Amniotic epithelial cell (primary cell): Measurements from ENCODE around the gene NRL.
A peak's percentile ranks its signal among the peaks of the same experiment; 100 is the strongest.

Experiments
- DNase-seq: peaks from one replicate; pipeline ENCODE4 v3.0.0-alpha.2; 2010; ENCODE audit warnings: low read depth

NRL gene

GRCh38 chr14:24098927-24099813 lies 15.6 kb downstream of the NRL start:
- DNase-seq: no peak

- DNase-seq: no peak
These were observed 16.4 kb downstream of the NRL start for GRCh38 chr14:24098229-24098926.

DNA sequence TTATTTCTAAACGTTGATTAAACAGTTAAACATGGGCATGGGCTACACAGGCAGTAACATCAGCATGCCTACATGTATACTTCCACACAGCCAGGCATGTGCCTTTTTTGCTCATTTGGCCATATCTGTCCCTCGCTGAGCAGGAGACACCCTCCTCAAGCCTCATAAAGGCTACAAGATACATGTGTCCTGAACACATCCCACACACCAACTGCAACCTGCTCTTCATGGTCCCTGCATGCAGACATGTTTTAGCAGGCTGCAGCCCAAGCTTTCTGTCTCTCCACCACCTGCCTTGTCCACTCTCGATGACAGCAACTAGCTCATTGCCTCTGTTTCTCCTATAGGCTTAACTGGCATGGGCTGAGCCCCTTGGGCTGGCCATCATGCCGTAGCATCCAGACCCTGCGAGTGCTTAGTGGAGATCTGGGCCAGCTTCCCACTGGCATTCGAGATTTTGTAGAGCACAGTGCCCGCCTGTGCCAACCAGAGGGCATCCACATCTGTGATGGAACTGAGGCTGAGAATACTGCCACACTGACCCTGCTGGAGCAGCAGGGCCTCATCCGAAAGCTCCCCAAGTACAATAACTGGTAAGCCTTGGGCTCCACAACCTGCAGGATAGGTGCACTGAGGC lies 18.1 kb downstream of the NRL start:
- DNase-seq: no peak

- peak; percentile 62 for DNase-seq
These were observed 19.3 kb downstream of the NRL start for GRCh38 chr14:24095271-24096068.

- no peak for DNase-seq
These were observed 19.9 kb downstream of the NRL start for GRCh38 chr14:24094841-24095270.

DNA sequence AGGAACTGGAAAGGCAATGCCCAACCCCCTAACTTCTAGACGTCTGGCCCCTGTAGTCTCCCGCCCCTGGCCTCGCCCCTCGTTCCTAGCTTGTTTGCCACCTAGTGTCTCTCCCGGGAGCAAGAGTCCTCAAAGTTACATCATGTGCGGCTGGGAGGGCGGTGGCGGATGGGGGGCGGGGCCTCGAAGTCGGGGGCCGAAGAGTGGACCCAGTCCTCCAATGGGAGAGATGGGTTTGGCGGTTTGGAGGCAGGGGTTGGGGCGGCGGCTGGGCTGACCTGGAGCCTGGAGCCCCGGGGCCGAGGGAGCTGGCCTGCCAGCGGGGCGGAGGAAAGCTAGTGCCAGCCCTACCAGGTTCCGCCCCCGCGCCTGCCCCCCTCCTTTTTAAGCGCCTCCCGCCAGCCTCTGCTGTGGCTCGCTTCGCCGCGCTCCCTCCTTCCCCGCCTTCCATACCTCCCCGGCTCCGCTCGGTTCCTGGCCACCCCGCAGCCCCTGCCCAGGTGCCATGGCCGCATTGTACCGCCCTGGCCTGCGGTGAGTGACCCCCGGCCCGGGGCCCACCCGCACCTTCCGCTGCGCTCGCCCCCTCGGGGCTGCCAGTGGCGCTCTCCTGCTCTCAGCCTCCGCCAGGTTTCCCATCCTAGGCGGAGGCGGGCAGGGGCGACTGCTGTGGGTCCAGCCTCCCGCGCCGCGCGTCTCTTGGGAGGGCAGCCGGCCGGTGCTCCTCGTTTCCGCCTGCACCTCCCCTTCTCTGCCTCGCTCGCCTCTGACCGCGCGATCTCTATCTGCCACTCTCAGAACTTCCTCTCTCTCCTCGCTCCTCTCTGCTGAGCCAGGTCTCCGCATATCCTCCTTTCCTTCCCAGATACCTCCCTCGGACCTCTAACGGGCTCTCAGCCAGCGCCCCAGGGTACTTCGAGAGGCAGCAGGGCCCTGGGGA lies 20.6 kb downstream of the NRL start, which contains the start of gene PCK2:
PCK2 (plus strand) TSS at position 411 of the 940 bp plus-strand sequence; CDS start at position 506, 95 bp downstream.
- DNase-seq: peak; percentile 72

DNA sequence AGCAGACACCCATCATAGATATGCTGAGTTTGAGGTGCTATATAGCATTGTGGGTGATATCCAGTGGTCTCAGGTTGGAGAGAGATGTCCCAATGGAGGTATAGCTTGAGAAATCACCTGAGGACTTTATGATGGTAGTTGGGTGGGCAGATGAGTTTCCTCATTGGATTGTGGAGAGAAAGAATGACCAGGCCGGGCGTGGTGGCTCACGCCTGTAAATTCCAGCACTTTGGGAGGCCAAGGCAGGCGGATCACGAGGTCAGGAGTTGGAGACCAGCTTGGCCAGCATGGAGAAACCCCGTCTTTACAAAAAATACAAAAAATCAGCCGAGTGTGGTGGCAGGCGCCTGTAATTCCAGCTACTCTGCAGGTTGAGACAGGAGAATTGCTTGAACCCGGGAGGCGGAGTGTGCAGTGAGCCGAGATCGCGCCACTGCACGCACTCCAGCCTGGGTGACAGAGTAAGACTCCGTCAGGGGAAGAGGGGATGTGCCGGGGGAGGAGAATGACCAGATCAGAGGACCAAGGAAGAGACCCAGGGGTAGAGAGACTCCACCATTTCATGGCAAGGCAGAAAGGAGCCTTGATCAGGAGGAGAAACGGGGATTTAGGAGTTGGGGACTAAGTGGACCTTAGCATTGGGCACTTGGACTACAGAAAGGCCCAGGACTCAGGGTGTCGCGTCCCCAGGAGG lies 21.4 kb downstream of the NRL start:
- no peak for DNase-seq

DNA sequence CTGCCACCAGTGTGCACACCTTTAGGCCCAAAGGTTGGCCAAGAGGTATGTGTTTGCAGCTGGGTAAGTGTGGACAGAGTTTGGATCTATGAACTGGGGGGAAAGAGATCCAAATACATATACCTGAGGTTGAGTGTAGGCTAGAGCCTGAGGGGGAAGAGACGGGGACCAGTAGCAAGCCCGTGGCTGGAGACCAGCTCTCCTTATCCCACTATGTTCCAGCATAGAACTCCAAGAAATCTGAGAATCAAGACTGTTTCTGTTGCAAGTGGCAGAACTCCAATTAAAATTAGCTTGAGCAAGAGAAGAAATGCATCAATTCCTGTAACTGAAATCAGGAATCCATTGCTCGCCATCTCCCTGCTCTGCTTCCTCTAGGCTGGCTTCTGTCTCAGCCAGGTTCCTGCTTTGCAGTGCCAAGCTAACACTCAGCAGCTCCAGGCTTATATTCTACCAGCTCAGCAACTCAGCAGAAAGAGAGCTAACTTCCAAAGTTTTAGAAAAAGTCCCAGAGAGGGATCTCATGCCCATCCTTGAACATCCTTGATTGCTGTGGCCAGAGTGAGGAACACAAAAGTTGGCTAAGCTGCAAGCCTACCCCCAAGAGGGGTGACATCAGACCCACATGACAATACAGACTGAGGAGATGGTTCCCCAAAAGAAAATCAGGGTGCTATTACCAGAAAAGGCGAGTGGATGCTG lies 22.1 kb downstream of the NRL start:
- no peak for DNase-seq

DNA sequence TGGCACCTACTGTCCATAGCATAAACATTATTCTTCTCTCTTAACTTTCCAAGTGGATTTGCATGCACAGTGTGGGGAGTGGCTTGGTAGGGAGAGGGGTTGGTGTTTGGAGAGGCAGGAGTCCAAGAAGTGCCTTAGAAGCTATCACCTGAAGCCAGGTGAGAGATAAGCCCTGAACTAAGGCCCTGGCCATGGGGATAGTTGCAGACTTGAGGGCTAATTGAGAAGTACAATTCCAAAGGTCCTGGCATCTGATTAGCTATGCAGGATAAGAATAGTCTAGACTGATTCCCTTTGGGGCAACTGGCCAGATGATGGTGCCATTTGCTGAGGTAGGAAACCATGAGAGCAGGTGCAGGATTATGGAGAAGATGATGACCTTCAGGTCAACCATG lies 22.6 kb downstream of the NRL start:
- no peak for DNase-seq

DNA sequence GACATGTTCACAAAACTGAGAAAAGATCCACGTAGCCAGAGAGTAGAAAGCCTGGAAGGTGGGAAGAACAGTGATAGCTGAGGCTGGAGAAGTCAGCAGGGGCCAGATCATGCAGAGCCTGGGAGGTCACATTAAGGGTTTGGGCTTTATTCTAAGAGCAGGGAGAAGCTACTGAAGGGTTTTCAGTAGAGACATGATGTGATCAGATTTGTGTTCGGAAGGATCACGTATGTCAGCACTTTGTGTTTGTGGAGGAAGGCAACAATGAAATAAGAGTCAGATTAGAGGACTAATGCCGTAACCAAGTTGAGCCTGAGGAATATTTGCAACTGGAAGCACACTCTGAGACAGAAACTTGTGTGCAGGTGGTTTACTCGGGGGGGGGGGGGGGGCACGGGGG lies 24.9 kb downstream of the NRL start:
- DNase-seq: no peak

DNA sequence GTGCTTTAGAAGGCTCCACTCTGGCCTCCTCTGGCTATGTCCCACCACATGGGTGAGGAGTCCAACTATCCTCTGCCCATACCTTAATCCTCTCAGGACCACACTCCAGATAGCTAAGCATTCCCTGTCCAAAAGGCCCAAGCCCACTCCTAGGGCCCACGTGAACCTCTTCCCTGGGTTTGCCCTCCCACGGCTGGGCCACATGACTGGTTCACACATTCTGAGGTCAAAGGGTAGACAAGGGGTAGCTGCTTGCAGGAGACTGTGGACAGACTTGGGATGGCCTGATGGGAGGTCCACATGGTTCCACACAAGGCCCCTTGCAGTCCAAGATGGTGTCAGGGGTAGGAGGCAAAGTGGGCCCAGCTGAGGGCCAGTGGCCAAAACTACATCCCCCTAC lies 26.7 kb downstream of the NRL start:
- DNase-seq: no peak

GRCh38 chr14:24087004-24087403 lies 27.7 kb downstream of the NRL start:
- DNase-seq: no peak

GRCh38 chr14:24086193-24086955 lies 28.4 kb downstream of the NRL start:
- no peak for DNase-seq

GRCh38 chr14:24085215-24085614 lies 29.5 kb downstream of the NRL start:
- no peak for DNase-seq

DNA sequence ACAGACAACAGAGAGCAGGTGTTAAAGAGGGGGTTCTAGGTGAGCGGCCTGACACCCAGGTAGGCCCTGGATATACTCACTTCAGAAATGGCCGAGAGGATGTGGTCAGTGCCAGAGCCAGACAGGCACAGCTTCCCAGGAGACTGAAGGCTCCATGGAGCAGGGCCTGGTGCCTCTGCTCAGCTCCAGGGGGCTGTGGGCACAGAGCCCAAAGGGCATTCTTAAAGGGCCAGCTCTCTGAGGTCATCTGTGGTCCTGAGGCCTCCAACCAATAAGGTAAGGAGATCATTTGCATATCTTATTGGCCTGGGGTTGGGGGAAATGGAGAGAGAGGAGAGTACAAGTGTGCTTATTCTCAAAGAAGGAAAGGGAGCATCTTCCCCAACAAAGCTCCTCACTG lies 30.3 kb downstream of the NRL start:
- DNase-seq: no peak

- no peak for DNase-seq
These were observed 31.3 kb downstream of the NRL start for GRCh38 chr14:24083462-24083861.

DNA sequence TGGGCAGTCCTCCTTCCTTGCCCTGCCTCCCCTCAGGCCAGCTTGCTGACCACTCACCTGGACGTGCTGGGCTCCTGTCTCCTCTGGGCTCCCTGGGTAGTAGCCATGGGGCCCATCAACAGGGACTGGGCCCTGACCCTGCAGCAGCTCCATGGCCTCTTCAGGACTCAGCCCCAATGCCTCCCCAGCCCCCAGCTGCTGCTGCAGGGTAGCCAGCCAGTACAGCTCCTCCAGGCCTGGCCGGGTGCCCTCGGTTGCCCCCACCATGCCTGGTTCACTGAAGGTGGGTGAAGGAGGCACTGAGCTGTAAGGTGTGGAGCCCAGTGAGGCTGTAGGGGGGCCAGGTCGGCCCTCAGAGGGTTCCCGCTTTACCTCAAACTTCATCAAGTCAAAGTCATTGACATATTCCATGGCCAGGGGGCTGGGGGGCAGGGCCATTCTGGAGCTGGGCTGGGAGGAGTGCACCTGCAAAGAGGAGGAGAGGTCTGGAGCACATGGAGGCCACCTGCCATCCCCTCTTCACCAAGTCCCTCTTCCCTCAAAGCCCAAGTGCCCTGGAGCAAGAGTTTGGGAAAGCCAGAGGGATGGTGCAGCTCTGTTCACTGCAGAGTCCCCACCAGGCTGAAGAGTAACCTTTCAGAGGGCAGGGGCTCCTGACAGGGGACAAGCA lies 32.2 kb downstream of the NRL start:
- DNase-seq: no peak

DNA sequence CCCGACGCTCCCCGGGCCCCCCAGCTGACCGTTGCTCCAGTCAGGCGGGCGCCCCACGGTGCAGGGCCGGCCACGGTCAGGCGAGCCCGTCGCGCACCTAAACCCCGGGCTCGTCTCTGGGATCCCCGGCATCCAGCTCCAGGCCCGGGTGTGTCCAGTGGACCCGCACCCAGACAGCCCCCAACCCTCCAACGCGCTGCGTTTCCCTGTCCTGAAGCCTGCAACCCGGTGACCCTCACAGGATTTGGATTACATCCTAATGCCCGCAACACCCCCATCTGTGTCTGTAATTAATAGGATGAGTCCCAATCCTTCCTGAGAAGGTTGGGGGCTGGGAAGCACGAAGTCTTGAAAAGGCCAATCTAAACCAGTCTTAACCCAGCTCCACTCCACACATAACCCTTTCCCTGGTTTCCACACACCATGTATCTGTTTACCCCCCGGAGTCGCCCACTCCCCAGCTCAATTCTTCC lies 33.0 kb downstream of the NRL start:
- no peak for DNase-seq
